CD4-positive, alpha-beta T cell treated with Interleukin-12 subunit alpha and Interleukin-12 subunit beta, for 1 hour (primary cell): ENCODE measurements around the gene SH3BP5L.

Source experiments
- DNase-seq: peaks from one replicate; pipeline ENCODE4 v3.0.0-alpha.2; 2020

SH3BP5L gene

DNA sequence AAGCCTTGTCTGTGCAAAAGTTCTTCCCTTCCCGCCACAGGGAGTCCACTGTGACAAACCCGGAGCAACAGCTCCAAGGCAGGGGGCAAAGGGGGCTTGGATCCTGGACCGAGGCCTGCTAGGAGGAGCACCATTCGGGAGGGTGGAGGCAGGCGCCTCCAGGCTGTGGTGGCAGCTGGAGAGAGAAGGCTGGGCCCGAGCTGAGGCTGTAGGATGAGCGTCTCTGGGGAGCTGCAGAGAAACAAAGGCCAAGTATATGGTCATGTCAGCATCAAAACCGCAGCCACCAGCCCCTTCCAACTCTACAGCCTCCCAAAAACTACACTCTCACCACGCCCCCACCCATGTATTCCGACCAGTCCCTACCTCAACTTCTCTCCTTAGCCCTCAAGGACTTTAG lies 579 bp downstream of the SH3BP5L start:
- no peak for DNase-seq

DNA sequence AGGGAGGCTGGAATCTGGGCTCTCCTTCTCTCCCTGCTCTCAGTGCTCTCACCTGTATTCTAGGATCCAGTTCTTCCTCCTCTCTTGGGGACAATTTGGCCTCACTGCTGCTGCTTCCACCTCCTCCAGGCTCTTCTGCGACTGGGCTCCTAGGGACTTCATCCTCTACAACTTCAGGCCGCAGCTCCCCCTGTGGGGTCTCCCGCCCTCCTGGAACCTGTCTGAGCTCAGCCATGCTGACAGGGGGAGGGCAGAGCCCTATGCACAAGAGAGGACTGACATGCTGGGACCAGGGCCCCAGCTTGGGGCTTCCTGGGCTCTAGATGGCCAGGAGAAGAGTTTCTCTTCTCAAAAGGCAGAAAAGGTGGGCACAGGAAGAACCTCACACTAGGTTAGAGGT lies 1.0 kb downstream of the SH3BP5L start:
- DNase-seq, result no peak

DNA sequence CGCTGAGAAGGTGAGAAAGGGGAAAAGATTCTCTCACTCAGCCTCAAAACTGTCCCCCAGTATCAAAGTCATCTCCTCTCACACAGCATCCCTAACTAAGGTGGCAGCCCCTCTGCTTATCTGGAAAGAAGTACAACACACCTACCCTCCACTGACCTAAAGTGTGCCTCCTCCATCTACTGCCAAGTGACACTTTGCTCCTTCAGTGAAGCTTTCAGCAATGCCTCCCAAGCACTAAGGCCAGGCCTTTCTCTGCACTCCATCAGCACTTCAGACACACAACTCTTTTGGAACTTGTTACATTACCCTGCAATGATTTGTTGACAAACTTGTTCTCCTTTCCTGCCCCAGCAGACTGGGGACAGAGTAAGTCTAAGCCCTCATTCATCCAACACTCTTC lies 1.4 kb downstream of the SH3BP5L start:
- DNase-seq, result no peak

DNA sequence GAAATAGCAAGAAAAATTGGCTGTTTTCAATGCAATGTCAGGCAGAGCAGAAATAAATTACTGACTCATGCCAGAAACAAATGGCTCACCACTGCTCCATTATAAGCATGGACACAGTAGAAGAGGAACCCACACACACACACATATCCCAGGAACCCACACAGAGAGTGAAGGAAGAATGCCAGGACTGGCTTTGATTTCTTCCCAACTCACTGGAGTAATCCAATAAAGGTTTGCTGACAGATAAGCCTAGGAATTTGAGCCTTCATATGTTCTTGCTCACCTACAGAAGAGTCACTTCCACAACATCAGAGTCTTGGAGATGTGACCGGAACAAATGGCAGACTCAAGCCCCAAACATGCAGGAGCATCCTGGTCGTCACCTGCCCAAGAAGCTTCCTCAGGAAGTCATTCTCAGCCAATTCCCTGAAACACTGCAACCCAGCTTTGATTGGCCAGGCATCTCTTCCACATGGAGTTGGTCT lies 2.2 kb downstream of the SH3BP5L start:
- no peak for DNase-seq

DNA sequence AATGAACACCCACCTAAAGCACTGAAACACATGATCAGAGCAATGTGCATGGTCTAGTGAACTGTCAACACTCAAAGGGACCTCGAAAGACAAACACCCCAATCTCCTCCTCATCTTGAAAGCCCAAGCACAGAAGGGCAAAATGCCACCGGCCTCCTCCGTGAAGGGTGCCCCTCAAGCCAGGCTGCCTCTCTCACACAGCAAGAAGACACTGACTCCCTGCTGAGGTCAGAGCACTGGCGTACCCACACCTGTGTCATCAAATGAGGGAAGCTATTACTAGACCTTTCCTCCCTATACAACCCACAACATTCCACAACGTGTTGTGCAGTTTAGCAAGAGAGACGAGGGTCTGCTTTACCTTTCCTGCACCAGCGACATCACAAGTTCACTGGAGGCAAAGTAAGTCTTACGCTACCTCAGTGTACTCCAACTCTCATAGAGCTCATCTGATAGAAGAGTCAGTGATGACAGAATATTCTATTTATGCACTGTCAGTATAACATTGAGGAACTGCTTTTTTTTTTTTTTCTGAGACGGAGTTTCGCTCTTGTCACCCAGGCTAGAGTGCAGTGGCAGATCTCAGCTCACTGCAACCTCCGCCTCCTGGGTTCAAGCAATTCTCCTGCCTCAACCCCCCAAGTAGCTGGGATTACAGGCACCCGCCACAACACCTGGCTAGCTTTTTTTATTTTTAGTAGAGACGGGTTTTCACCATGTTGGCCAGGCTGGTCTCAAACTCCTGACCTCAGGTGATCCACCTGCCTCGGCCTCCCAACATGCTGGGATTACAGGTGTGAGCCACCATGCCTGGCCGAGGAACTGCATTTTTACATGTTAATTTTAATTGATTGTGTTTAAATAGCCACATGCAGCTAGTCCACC lies 3.3 kb downstream of the SH3BP5L start:
- no peak for DNase-seq

DNA sequence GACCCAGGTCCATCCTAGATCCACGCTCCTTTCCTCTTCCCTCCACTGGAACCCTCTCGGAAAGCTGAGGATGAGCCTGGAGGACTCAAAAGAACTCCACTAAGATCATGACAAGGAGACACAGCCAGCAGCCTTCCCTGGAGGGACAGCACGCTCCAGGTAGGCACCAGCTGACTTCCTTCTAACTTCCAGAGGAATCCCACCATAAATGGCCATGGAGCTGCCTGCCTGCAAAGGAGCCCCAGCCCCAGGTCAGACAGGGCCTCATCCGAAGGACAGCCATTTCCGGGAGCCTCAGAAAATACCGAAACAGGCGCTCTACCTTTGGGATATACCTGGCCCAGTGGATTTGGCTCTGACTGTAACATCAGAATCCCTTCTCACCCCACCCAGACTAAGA lies 4.1 kb downstream of the SH3BP5L start:
- no peak for DNase-seq

DNA sequence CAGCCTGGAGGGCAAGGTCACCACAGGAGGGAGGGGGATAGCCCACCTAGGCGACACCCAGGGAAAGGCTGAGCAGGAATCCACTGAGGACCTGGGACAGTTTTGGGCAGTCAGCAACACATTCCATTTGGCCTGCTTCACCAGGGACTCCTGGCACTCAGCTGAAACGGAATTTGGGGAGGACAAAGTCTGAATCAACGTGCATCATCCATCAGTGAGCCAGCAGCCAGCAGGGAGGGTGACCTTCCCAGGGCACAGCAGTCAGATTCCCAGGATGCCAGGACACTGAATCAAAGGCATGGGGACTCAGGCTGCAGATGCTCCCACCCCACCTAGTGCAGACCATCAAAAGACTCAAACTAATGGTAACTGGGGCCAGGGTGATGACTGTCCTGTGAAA lies 4.6 kb downstream of the SH3BP5L start:
- DNase-seq, result no peak

DNA sequence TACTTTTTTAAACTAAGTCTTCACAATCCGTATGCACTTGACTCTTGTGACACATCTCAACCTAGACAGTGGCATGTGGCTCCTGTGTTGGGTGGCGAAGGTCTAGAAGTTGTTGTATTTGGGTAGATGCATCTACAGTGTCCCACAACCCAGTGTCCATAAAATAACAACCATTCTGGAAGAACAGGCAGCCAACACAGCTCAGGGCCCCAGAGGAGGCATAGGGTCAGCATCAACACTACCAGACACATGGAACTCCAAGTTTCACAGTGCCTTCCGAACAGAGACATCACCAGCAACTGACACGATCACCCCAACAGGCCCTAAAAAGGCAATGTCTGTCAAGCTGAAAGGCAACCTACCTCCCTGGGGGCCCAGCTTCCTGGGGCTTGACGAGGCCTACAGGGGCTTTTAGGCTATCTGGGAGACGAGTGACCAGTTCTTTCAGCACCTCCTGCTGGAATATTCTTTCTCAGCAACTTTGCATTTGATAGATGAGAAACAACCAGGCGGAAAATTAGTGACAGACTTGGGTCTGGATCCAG lies 5.6 kb downstream of the SH3BP5L start:
- no peak for DNase-seq

DNA sequence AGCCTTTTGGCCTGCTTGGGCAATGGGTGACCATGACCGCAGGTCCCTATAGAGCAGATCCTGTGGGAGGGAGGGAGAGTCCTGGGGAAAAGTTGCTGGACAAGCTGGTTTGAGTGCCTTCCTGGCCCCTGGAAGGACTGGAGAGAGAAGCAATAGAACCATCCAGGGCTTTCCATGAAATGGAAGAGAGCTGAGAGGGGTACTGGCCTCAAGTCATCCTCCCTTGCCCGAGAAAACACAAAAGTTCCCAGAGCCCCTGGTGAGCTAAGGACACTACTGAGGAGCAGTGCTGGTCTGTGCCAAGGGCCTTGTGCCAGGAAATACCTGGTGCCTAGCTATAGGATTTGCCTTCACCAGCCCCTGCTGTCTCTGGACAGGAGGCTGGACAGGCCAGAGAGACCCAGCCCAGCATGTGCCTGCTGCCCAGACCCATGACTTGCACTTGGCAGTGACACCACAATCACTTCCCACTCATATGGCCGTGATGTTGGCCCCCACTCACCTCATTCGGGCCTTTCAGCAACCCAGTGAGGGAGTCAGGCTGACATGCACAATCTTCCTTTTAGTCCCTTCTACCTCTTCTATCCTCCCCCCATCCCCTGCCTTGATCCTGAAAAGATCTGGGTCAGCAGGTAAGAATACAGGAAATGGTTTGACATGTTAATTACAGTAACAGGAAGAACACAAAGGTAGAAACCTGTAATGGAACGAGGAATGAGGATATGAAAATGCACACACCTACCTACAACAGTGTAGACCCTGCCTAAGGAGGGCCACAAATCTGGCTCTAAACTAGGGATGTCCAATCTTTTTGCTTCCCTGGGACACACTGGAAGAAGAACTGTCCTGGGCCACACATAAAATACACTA lies 7.0 kb downstream of the SH3BP5L start:
- DNase-seq, result no peak

DNA sequence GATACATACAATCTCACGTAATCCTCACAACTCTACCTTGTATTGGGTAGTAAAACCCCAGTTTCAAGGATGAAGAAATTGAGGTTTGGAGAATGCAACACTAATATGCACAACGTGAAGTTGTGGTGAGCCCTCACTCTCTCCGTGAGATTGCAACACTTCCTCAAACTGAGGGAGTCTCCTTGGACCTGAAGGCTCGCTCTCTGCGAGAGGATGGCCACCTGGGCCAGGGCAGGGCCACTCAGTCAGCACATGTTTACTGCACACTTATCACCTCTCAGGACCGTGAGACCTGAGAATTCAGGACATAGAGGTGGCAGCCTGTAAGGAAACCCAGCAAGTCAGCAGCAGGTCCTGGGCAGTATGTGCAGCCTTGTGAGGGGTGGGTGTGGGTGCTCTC lies 8.7 kb downstream of the SH3BP5L start:
- DNase-seq, result no peak

DNA sequence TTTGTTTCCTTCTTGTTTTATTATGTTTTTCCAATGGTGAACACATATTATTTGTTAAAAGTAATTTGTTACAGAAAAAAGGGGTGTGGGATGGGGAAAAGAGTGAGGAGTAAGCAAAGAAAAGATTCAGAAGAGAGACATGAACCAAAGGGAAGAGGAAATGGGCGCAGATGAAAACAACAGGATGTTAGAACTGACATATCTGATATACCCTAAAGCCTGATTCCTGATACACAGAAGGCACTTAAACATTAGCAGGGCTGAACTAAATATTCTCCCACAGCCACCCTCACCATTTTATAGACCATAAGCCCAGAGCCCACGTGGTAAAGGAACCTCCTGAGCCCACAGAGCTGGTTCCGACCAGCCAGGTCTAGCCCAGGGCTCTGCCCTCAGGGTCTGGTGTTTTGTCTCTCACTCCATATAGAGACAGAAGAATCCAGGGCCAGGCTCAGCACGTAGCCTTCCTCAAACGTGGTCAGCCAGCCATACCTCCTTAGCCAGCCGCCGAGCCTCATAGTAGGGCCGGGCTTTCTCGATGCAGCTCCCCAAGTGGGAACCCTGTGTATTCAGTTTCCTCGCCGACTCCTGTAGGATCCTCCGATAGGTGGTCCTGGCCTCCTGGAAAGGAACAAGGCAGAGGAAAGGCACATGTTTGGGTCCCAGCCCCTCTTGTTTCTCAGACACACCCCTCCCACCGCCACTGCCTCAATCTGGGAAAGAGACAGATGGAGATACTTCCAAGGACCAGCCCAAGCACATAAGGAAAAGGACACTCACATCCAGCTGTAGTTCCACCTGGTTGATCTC lies 9.5 kb downstream of the SH3BP5L start:
- no peak for DNase-seq

DNA sequence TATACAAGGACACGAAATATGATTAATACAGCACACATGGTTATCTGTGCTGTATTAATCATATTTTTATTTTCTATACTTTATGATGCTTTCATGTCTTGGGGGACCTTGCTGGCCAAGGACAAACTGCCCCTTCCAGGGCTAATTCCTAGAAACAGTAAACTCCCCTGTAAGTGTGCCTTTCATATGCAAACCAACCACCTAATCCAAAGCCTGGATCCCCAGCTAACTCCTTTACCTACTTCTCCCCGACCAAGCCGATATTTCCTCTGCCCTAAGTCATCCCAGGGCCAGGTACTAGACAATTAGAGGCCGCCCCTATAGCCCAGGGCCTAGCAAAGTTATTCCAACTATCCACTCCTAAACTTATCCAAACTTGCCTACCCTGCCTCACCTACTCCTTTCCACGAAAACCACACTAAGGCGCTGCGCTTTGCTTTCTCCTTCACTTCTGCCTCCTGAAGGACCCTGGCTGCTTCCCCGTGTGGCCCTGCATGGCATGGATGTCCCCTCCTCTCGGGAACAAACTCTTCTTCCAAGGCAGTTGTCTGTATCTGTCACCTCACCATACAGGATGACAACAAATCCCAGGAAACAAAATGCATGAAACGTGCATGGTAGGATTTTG lies 10.2 kb downstream of the SH3BP5L start:
- no peak for DNase-seq

DNA sequence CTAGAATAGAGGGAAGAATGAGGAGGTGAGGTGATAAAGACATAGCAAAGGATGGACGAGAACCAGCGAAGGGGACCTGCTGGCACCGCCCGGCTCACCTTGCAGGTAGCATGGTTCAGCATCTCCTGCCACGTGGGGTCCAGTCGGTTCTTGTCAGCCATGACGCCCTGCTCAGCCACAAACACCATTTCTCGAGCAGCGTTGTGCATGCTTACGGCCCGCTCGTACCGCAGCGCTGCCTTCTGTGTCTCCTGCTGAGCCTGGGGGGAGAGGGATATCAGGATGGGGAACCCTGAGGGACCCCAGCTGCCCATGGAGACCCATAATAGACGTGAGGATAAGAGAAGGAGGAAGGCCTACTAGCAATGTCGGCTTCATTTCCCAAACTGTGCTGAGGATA lies 11.4 kb downstream of the SH3BP5L start:
- no peak for DNase-seq

DNA sequence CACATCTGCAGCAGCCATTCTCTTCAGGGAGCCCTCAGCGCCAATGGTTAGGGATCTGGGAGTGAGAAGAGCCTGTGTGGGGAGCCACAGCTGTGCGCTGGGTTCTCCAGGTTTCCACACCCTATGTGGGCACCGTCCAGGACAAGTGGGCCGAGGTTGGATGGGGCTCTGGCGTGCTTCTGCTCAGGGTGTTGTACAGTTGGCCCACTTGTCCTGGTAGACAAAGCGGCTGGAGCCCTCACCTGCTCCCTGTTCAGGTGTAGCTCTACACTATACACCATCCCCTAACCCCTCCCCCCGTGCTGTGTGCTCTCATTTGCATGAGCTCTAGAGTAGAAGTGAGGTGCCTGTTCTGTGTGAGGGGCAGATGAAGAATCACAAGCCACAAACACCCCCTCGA lies 12.2 kb downstream of the SH3BP5L start:
- no peak for DNase-seq

DNA sequence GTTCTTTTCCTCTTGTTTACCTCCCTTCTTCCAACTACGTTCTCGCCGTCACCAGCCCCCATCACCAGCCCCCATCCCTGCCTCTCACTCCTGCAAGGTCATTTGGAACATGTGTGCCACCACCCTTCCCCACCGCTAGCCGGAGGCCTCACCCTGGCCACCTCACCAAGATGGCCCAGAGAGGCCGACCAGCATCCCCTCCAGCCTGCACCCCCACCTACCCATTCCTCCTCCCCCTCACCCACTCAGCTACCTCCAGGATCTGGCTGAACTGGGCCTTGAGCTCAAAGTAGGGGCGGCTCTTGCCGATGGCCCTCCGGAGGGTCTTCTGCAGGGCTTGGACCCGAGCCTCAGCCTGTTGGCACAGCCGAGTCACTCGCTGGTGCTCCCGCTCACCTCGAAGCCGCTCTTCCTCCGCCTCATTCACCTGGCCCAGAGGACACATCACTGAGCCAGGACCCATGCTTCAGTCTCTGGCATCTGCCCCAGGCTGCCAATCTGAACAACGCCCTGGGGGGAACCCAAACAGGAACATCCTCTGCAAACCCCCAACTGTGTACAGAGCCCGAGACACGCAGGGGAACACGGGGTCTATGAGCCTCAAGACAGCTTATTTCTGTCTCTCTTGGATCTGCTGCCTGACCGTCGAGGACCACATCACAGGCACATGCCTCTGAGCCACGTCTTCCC lies 12.8 kb downstream of the SH3BP5L start:
- no peak for DNase-seq

DNA sequence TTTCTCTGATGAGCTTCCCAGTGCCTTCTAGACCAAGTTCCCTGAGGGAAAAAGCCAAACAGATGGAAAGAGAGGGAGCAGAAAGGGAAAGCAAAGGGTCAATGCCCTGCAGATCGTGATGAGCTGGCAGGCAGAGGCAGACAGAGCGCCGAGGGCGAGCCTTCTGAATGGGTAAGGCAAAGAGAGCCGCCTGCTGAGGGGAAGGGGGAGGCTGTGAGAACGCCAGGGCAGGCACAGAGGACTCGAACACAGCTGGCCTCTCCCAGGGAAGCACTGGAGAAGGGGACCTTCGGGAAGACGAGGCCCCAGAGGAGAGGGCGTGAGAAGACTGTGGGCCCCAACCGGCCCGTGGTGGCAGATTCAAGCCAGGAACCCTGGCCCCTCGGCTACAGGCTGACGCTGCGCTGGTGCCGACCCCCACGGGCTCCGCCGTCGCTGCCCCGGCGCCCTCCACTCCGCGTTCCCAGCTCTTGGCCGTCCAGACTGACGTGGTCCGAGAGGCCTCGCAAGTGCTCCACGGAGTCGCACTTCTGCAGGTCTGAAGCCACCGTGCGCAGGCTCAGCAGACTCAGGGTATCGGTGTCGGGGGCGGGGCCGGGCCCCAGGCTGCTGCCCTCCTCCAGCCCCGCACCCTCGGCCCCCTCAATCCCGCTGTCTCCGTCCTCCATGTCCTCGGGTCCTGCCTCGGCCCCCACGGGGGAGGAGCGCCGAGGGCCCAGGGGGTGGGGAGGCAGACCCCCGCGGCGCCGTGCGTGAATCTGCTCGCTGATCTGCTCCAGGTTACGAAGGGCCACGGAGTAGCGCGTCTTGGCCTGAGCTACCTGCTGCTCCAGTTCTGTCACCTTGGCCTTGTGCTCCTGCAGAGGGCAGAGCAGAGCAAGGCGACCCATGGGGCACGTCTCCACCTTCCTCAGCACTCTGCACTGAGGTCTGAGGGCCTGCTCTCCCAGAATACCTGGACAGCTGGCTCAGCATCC lies 13.9 kb downstream of the SH3BP5L start:
- DNase-seq, result no peak

DNA sequence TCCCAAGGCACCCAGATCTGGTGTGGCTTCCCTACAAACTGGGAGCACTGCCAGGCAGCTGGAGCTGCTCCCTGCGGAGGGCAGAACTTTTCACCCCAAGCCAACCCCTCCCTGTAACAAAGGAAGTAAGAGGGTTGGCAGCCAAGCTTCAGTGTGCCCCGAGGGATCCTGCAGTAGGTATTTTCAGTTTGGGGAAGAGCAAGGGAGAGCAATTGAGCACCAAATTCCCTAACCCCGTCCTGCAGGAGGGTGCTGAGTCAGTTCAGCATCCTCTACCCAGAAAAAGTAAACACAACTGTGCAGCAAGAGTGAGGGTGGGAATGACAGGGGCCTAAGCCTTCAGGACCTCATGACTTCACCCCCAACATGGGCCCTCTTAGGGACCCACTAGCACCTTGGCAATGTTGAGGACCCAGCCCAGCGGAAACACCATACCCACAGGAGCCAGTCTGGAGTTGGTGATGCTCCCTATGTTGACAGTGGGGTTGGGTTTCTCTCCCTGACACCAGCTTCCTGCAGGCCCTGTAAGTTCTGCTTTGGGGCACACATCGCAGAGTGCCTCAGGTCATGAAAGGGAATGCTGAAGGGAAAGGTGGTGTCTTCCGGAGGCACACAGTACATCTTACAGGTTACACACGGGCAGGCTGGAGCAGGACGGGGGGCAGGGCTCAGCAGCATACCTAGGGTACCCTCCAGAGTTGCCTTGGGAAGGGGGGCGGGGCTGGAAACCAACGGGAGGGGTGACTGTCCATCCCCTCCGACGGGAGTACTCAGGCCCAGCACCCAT lies 14.8 kb downstream of the SH3BP5L start:
- no peak for DNase-seq

DNA sequence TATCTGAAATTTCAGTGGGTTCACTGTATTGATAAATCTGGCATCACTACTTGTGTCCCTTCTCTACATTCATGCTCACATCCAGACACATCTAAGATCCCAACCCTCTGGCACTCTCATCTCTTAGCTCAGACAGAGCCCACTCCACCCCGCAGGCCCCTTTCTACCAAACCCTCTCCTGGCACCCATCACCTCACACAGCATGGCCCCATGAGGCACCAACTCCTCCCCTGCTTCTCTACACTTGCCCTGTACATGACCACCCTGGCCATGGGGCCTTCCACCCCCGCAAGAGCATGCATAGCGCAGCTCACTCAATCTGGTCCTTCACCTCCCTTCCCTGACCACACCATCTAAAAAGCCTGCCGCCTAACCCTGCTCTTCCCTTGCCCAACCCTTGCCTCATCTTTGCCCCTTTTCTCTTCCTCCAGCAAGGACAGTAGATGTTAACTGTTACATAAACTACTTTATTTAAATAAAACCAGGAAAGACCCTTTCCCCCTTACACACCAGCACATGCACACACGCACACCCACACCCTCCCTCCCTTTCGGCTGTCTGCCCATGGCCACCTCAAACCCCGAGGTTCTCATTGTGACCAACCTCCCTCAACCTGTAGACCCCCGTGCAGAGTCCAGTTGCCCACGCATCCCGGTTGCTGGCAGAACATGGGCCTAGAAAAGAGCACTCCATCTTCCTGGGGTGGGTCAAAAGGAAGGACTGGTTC lies 15.6 kb downstream of the SH3BP5L start:
- no peak for DNase-seq

DNA sequence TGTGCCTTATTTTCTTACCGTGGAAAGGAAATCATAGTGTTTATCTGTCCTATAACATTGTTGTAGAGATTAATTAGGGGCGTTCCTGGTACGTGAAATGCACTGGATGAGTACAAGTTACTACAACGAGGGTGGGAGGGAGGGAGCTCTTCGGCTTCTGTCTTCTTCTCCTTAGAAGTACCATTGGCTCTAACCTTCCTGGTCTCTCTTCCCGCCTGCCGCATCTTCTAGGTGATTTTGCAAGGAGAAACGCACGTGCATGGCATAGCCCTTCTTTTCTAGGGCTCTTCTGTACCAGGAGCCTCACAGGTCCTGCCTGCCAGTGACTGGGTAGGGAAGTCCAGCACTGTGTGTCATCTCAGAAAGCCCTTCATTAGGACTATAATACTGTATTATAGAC lies 16.8 kb downstream of the SH3BP5L start:
- no peak for DNase-seq
